ENCODE measurements around the gene AADACL2.

DNA sequence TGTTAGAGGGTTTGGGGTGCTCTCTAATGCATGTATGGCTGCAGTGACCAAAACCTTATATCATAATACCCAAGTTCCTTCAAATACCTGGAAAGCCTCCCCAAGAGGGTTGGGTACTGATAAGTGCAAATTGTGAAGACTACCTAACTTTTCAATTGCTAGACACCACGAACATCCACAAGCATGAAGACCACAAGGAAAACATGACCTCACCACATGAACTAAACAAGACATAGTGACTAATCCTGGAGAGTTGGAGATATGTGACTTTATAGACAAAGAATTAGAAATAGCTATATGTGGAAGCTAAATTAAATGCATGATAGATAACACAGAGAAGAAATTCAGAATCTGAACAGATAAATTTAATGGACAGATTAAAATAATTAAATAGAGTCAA is 23.9 kb upstream of the AADACL2 start:
- TF ChIP-seq, protein P1, sequence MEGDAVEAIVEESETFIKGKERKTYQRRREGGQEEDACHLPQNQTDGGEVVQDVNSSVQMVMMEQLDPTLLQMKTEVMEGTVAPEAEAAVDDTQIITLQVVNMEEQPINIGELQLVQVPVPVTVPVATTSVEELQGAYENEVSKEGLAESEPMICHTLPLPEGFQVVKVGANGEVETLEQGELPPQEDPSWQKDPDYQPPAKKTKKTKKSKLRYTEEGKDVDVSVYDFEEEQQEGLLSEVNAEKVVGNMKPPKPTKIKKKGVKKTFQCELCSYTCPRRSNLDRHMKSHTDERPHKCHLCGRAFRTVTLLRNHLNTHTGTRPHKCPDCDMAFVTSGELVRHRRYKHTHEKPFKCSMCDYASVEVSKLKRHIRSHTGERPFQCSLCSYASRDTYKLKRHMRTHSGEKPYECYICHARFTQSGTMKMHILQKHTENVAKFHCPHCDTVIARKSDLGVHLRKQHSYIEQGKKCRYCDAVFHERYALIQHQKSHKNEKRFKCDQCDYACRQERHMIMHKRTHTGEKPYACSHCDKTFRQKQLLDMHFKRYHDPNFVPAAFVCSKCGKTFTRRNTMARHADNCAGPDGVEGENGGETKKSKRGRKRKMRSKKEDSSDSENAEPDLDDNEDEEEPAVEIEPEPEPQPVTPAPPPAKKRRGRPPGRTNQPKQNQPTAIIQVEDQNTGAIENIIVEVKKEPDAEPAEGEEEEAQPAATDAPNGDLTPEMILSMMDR (IDR thresholded peaks at IDR 0.05; ENCODE audit: low read depth, low read length, missing input control): no peak
- TF ChIP-seq RXRA (IDR thresholded peaks at IDR 0.05) (no peak), TAF1 (conservative IDR thresholded peaks at IDR 0.05) (no peak), HNF4G (IDR thresholded peaks at IDR 0.05) (no peak), MAX (IDR thresholded peaks at IDR 0.05) (no peak), FOXA1 (IDR thresholded peaks at IDR 0.05) (no peak), YY1 (IDR thresholded peaks at IDR 0.05) (no peak)
- TF ChIP-seq, protein P2, sequence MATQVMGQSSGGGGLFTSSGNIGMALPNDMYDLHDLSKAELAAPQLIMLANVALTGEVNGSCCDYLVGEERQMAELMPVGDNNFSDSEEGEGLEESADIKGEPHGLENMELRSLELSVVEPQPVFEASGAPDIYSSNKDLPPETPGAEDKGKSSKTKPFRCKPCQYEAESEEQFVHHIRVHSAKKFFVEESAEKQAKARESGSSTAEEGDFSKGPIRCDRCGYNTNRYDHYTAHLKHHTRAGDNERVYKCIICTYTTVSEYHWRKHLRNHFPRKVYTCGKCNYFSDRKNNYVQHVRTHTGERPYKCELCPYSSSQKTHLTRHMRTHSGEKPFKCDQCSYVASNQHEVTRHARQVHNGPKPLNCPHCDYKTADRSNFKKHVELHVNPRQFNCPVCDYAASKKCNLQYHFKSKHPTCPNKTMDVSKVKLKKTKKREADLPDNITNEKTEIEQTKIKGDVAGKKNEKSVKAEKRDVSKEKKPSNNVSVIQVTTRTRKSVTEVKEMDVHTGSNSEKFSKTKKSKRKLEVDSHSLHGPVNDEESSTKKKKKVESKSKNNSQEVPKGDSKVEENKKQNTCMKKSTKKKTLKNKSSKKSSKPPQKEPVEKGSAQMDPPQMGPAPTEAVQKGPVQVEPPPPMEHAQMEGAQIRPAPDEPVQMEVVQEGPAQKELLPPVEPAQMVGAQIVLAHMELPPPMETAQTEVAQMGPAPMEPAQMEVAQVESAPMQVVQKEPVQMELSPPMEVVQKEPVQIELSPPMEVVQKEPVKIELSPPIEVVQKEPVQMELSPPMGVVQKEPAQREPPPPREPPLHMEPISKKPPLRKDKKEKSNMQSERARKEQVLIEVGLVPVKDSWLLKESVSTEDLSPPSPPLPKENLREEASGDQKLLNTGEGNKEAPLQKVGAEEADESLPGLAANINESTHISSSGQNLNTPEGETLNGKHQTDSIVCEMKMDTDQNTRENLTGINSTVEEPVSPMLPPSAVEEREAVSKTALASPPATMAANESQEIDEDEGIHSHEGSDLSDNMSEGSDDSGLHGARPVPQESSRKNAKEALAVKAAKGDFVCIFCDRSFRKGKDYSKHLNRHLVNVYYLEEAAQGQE (IDR thresholded peaks at IDR 0.05): no peak

All from liver (tissue), 3 donors.